NCI-H510A treated with DMSO at 0.1 percent for 48 hours (cell line): ENCODE results near the gene HAAO.

Source experiments
- DNase-seq: peaks from one replicate; lab custom pipeline; 2025; lab: John Stamatoyannopoulos, UW

Gene HAAO

DNA sequence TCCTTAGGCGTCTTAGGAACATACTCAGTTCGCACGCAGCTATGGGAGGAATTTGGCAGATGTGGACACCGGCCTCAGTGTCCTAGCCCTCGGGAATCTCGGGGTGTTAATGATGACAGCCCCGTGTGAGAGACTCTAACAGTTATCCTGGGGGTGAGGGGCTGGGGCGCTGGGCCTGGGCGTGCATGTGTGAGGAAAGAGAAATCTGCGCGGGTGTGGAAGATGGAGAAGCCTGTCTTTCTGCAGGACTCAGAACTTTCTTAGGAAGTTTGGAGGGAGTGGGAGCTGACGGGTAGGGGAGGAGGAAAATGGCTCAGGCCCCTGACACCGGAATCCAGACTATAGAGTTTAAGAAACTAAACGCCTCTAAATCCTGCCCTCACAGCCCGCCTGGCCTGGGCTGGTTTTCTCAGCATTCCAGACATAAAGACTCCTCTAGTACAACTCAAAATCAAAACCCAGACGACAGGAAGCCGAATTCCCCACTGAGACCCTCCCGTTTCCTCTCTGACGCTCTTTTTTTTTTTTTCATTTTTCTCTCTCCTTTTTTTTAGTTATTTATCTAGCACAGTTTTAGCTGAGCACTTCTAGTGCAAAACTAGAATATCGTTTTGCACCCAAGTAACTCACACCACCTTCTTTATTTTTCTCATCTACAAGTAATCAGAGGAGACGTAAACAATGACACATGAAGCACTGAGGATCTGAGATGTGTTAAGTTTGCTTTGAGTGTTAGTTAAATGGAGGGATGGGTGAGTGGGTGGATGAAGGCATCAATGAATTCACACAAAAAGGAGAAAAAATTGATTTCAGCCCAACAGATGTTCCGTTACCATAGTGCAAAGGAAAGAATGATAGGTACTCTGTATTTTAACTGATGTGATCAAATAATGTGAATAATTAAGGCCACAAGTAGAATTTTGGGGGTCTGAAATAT is 1.2 kb upstream of the HAAO start:
- DNase-seq: no peak

DNA sequence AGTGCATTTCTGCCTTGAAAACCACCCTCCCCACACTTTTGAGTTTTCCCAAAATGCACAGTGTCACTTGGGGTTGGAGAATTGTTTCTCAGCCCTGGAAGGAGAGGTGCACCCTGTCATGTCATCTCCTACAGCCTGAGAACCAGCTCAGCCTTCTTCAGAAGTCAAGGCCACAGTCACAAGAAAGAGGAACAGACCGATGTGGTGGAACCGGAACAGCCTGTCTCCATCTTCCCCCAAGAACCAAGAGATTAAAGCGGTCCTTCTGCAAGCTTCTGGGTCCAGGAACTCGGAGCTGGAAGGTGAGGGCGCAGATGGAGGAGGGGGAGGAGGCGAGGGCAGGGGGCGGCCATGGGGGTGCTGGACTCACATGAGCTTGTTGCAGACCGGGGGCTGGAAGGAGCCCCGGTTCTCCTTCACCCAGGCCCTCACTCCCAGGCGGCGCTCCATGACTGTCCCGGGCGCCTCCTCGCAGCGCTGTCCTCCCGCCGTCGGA is 248 bp downstream of the HAAO start:
- peak; percentile 19 for DNase-seq

DNA sequence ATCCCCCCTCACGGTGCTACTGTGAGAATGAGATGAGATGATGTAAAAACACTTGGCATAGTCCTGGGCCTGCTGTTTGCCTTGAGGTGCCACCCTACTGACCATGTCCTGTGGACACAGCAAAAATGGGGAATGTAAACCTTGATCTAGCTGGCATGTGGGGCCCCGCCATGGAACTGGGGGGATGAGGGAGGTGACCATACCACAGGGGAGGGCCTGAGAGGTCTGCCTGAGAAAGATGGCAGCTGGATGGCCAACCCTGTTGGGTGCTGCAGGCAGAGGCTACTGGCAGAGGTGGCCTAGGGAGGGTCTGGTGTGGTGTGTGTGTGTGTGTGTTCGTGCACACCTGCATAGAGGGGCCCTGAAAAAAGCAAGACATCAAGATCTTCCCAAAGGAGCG is 777 bp downstream of the HAAO start:
- no peak for DNase-seq

DNA sequence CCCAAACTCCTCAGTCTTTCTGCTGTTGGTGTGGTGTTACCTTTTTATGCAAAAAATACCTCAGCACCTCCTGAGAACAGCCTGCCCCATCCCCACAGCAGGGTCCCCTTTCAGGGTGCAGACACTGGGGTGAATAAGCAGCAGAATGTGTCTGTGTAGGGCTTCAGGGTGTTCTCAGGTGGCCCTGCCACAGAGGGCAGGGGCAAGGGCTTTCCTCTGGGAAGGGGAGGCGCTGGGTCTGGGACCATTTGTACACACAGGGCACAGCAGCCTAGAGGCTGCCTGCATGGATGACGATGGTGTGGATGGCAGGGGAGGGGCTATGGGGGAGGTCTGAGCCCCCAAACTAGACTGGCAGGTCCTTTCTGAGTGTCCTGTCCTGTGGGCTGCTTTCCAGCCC is 2.6 kb downstream of the HAAO start:
- DNase-seq: no peak

DNA sequence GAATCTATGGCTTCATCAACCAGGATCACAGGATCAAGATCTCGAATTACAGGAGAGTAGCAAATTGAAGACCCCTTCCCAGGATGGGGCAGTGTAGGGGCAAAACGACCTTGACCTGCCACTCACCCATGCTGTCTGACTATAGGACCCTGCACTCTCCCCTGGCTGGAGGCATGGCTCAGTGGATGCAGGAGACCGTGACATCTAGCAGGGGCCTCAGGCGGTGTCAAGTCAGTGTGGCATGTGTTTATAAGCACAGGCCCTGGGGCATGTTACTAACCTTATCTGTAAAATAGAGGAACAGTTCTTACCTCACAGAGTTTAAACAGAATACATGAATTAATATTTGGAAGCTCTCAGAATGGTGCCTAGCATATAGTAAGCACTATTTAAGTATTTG is 3.5 kb downstream of the HAAO start:
- no peak for DNase-seq

DNA sequence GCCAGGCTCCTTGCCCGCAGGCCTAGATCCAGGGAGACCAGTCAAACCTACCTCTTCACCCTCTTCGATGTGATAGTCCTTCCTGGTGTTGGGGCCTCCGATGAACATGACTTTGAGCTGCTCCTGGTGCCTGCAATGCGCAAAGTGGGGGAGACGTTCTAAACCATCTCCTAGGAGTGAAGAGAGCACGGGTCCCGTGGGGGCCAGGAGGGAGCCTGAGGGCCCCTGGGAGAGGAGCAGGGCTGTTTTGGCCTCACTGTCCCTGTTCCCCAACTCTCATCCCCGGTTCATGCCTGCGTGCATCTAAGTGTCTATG is 3.9 kb downstream of the HAAO start:
- DNase-seq: no peak

DNA sequence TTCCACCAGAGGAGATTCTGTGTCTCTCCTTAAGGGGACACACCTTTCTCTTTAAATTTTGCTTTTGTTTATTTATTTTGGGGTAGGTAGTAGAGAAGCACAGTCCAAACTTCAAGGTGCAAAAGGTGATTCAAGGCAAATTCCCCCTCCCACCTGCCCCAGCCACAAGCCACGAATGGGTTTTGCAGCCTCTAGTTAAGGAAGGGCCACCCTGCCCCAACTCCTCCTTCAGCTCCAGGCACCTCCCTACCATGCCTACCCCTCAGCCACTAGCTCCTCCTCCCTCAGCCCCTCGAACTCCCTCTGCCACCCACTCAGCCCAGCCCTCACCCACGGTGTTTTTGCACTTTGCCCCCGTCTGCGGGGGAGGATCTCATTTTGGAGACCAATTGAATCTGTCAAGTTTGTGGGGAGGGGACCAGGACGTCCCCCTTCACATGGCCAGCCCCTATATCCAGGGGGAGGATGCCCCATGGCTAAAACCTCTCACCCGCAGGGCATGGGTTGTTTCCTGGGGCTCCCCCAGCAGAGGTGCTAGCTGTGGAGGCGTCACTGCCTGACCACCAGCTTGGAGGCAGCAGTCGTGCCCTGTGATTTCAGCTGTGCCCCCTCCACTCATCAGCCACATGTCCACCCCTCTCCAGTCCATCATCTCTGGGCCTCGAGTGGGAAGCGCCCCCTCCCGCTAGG is 4.5 kb downstream of the HAAO start:
- DNase-seq: no peak

DNA sequence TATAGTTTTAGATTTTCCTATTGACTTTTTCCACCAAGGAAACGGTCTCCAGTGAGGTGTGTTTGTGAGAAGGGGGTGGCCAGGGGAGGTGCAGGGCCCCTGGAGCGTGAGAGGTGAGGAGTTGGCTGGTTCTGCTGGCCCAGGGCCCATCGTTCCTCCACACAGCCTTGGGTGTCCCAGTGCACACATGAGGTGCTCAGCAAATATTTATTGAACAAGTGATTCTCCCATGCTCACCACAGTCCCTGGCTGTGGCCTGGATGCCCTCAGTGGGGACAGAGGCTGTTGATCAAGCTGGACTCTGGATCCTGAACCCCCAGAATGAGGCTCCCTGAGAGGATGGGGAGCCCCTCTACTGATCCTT is 5.0 kb downstream of the HAAO start:
- DNase-seq: no peak

DNA sequence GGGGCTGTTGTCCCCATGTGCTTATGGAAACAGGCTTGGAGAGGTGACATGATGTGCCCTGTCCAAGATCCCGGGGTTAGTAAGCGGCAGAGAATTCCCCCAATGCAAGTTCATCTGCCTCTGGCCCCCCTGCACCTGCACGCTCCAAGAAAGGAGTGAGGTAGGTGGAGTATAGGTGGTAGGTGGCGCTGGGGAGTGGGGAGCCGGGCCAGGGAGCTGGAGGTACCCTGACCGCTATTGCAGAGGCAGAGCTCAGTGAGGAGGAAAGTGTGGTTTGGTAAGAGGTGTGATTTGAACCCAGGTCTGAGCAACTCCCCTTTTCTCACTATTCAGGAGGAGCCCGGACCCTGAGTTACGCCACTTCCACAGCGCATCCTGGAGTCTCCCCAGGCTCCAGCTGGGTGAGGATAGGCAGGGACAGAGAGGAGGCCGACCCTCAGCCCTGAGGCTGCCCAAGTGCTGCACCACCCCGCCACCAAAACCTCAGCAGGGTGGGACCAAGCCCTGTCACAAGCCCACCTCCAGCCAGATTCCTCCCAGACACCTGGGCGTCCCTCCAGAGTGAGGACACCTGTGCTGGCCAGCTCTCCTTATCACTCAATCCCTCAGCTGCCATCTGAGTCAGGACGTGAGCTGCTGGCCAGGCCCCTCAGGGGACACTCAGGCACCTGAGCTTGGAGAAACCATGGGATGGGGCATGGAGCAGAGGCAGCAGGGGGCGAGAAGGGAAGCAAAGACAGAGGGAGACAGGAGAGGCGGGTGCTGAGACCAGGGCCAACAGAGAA is 5.6 kb downstream of the HAAO start:
- DNase-seq: no peak

DNA sequence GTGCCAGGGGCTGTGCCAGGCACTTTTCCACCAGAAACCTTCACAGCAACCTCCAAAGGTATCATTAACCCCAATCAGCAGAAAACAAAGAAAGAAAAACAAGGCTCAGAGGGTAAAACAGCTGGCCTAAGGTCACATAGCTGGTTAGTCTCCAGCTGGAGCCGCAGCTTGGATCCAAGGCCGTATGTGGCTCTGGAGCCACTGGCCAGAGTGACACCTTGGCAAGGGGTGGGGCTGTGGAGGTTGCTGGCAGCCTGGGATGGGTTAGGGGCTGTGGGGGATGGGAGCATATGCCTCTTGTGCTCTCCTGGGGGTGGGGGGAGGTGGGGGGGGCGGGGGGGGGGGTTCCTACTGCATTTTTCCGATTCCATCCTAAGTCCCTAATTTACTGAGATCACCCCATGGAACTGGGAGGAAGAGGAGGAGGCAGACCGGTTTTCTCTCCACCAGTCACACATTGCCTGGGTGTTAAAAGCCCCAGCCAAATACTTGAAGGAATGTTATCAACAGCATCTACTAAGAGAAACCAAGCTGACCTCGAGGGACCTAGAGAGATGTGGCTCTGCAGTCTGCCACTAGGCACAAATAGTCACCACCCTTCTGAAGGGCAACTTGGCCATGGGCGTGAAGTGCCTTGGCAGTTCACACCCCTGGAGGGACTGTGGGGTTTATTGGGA is 8.0 kb downstream of the HAAO start:
- DNase-seq: no peak

DNA sequence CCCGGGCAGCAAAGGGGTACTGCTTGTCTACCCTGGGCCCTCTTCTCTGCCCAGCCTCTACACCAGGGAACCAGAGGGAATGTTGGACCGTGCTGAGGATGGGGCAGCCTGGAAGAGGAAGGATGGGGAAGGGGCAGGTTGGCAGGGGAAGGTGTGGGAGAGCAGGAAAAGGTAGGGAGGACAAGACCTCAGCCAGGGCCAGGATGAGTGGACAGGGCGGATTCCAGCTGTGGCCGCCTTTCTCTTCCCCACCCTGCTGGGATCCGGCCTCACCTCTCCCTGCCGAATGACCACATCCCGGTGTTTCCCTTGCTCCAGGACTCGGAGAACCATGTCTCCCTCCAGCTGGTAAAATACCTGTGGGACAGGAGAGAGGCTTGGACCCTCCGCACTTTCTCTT is 8.9 kb downstream of the HAAO start:
- DNase-seq: no peak

DNA sequence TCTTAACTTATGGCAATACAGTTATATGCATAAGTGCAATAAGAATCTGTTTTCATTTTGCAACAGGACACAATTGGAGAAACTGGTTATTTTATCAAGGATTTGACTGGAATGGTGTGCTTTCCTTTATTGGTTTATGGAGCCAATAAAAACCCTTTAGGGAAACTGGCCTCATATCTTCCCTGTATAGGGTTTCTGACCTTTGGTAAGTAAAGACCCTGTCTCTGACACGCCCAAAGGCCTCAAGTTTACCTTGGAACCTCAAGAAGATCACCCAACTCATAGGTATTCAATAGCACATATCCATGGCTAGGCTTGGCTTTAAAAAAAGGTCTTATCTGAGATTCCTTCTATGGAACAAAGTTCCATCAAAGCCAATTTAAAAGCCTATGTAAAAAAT is 11.2 kb downstream of the HAAO start:
- no peak for DNase-seq

DNA sequence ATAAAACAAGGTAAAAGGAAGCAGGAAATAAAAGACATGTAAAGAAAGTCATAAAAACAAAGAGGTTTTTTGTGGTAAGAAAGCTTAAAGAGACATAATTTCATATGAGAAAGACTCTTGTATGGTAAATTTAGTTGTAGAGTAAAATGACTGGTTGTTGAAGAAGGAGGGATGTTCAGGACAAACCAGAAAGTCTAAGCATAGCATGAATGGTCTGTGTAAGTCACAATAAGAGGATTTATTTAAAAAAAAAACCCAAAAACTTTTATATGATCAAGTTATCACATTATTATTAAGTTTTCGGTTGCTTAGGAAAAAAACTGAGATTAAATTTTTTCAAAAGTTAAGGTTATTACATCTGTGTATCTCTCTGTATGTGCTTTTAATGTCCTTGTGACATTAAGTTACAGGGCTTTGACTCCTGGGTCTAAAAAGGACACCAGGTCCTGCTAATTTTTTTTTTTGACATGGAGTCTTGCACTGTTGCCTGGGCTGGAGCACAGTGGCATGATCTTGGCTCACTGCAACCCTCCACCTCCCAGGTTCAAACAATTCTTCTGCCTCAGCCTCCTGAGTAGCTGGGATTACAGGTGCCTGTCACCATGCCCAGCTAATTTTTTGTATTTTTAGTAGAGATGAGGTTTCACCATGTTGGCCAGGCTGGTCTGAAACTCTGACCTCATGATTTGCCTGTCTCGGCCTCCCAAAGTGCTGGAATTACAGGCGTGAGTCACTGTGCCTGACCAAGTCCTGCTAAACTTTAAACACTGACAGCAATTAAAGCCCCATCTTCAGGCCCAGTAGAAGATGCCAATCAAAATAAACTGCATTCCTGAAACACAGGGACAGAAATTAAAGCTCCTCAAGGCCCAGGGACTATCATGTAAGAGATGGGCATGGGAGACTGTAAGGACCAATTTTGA is 14.2 kb downstream of the HAAO start:
- no peak for DNase-seq

DNA sequence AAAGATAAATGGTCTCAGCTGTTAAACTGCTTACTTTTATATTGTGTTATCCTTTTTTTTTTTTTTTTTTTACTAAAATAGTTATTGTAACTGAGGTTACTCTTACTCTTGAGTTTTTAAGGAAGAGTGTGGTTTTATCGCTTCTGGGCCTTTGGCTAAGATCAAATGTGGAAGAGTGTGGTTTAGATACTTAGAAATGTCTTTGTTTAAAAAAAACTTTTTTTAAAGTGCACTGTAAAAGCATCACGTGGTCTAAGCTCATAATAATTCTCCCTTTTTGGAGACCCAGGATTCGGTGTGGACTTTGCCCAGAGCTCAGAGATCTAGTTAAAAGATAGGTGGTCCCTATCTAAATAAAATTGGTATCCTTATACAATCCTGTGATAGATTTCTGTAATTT is 16.6 kb downstream of the HAAO start:
- DNase-seq: no peak

DNA sequence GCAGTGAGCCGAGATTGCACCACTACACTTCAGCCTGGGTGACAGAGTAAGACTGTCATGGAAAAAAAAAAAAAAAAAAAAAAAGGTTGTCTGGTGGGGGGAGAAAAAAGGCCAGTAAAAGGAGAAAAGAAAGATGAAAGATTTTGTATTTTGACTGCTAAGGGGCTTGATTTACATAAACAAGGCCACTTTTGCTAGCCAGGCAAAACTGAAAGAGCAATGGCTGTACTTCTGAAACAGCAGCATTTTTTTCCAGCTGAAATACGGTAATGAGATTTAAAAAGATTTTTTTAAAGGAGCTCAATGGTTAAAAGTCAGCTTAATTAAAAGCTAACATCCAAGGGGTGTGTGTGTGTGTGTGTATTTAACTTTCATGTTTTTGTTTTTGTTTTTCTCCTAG is 17.2 kb downstream of the HAAO start:
- DNase-seq: no peak

DNA sequence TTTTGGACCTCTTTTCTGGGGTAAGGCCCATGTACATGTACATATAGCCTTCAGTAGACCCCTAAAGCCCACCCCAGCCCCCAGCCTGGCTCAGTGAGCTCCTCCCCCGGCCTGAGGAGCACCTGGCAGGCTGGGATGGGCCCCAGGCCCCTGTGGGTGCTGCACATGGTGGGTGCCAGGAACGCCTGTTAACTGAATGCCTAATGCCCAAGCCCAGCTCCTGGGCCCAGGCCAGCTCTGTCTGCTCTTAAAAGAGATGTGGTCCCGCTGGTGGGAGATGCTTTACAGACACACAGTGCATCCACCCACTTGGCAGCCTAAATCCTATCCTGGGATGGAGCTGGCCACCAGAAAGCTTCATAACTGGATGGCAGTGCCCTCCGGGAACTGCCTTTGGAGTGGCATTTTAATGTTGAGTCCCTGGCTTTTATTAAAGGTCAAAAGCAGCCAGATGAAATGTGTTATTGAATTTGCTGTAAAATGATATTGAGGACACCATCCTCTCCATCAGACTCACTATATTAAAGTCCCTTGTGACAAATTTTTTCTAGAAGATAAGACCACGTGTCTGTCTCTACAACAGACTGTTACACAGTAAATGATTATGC is 20.7 kb downstream of the HAAO start:
- DNase-seq: no peak

DNA sequence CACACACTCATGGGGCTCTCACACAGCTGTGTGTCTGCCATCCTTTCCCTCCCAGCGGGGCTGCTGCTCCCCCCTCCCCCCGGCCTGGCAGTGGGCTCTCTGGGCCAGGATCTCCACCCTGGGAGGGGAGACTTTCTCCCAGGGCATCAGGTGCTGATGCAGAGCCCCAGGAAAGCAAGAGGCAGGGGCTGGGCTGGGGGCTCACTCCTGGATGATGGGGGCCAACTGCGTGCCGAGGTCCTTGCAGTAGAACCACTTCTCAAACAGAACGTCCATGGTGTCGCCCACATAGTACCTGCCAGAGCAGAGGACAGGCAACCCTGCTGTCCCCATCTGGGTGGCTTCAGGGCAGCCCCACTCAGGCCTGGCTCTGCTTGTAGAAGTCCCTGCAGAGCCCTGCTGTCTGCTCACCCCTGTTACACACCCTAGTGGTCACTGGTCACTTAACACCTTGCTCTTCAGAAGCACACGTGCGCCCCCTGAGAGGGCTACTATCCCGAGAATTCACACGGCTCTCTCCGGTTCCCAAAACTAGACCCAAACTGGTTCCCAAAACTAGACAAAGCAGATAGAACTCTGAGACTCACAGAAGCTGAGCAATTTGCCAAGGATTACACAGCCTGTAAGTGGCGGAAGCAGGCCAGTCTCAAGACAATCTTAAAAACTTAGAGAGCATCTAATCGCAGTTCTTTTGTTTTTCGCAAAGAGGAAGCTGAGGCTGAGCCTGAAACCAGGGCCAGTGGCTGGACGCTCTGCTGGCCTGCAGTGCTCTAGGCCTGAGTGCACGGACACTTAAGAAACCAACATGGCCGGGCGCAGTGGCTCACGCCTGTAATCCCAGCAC is 21.9 kb downstream of the HAAO start:
- no peak for DNase-seq

DNA sequence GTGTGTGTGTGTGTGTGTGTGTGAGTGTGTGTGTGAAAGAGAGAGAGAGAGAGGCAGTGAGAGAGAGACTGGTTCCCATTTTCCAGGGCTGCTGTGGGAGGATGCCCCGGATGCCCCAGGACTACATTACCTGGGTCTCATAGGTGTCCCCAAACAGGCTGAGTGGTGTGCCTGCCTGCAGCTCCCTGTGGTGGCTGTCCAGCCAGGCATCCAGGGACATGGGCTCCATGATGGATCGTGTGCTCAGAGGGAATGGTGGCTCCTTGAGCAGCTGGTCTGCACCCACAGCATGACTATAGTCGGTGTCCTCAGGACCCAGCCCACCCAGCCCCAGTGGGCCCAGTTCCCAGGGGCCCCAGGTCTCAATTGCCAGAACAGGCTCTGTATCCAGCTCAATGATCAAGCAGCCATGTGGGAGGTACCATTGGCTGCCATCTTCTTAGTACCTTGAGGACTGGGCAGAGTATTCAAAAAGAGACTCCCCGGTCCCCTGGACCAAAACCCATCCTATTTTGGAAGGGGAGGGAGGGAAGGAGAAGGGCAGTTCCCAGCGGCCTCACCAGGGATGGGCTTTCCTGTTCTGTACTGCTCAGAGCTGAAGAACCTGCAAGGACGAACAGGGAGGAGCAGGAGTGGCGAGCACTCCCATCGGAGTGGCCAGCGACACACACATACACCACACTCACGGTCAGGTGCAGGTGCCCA is 22.6 kb downstream of the HAAO start:
- DNase-seq: no peak

DNA sequence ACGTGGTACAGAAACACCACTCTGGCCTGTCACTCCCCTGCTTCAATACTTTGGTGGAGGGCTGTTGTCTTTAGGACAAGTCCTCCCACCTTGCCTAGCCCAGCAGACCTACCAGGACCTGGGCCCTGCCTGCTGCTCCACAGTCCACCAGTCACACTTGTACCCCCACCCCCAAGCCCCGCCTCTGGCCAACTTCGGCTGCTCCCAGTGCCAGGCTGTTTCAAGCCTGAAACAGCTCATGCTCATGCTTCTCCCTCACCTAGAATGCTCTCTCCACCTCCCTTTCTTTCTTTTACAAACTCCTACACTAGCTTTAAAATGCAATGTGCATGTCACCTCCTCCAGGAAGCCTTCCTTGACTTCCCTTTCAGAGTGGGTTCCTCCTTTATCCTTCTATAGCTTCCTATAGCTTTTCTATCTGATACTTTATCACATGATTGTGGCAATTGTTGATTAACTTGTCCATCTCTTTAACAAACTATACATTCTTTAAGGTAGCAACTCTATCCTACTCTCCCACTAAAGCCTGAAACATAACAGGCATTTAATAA is 23.6 kb downstream of the HAAO start:
- DNase-seq: no peak
